Prostate gland (tissue), 2 donors: ENCODE measurements around the gene FBXW2.

Source experiments
- POLR2A ChIP-seq: fragments of 450-650 bp; IDR thresholded peaks from one replicate; pipeline ENCODE4 v1.6.1; 2016; ENCODE audit warnings: antibody characterized with exemption, mild to moderate bottlenecking
- POLR2AphosphoS5 ChIP-seq: sonication (generic); formaldehyde crosslinking; IDR thresholded peaks from one replicate; pipeline ENCODE4 v1.6.1; 2017; ENCODE audit warnings: antibody characterized with exemption
- TF ChIP-seq, protein P1 (sequence below), 4 experiments: fragments of 200-600 bp in 2 of 4; fragments of 450-650 bp in 2 of 4; sonication (generic) in 2 of 4; IDR thresholded peaks; 1 replicate in 3 of 4; 2 replicates in 1 of 4; pipeline ENCODE4 v1.5.1; 2016 to 2019; ENCODE audit warnings: antibody characterized with exemption in 4 of 4, mild to moderate bottlenecking in 2 of 4, moderate library complexity in 2 of 4

DNA sequence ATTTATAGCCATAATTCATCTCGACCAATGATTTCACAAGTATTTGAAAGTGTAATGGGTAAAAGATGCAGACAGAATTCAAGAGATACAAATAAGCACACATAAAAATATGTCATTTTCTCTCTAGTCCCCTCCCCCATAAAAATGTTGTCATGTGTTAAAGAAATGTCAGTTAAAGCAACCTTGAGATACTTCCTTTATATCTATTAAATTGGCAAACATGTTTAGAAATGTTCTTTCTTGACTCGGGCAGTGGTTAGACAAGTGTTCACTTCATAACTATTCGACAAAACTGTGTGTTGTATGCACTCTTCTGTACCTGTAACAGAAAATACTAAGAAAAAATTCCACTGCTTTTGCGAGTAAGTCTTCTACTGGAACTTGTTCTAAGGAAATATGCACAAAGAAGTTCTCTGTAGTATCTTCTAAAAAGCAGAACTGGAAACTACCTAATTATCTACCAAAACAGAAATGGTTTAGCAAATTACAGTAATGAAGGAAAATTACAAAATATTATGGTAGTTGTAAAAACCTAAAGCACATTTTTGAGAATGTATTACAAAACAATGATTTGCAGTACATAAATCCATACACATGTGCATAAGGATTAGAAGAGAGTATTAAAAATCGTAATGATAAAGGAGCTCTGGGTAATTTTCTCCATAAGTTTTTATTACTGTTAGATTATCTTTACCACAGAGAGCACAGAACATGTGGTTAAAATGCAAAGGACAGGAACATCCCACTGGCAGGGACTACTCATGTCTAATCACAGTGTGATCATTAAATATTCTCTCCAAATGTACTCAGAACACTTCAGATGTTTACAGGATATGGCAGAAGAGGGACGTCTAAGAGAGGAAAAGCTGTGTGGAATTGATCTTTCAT is 35.9 kb downstream of the FBXW2 start:
- TF ChIP-seq, protein P1, sequence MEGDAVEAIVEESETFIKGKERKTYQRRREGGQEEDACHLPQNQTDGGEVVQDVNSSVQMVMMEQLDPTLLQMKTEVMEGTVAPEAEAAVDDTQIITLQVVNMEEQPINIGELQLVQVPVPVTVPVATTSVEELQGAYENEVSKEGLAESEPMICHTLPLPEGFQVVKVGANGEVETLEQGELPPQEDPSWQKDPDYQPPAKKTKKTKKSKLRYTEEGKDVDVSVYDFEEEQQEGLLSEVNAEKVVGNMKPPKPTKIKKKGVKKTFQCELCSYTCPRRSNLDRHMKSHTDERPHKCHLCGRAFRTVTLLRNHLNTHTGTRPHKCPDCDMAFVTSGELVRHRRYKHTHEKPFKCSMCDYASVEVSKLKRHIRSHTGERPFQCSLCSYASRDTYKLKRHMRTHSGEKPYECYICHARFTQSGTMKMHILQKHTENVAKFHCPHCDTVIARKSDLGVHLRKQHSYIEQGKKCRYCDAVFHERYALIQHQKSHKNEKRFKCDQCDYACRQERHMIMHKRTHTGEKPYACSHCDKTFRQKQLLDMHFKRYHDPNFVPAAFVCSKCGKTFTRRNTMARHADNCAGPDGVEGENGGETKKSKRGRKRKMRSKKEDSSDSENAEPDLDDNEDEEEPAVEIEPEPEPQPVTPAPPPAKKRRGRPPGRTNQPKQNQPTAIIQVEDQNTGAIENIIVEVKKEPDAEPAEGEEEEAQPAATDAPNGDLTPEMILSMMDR (IDR thresholded peaks at IDR 0.05): no peak
- TF ChIP-seq POLR2AphosphoS5: no peak
- TF ChIP-seq POLR2A: no peak
